ENCODE data around the gene CACHD1.

DNA sequence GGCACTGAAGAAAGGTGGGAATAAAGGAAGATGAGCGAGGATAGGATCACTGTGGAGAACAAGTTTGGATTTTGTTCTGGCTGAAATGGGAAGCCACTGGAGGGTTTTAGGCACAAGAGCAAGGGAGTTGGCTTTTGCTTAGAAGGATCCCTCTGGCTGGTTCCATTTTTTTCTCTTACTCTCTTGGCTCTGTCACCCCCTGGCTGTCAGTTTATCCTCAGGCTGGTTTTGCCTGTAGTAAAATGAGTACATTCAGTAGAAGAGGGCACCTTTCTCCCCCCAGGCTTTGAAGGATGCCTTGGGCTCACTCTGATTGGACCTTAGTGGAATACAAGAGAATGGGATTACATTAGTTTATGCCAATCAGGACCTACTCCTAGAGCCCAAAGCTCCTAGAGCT lies 17.1 kb downstream of the CACHD1 start:
- TF ChIP-seq, protein P1, sequence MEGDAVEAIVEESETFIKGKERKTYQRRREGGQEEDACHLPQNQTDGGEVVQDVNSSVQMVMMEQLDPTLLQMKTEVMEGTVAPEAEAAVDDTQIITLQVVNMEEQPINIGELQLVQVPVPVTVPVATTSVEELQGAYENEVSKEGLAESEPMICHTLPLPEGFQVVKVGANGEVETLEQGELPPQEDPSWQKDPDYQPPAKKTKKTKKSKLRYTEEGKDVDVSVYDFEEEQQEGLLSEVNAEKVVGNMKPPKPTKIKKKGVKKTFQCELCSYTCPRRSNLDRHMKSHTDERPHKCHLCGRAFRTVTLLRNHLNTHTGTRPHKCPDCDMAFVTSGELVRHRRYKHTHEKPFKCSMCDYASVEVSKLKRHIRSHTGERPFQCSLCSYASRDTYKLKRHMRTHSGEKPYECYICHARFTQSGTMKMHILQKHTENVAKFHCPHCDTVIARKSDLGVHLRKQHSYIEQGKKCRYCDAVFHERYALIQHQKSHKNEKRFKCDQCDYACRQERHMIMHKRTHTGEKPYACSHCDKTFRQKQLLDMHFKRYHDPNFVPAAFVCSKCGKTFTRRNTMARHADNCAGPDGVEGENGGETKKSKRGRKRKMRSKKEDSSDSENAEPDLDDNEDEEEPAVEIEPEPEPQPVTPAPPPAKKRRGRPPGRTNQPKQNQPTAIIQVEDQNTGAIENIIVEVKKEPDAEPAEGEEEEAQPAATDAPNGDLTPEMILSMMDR (IDR thresholded peaks at IDR 0.05): no peak
- TF ChIP-seq POLR2A (IDR thresholded peaks at IDR 0.05) (no peak), POLR2AphosphoS5 (IDR thresholded peaks at IDR 0.05) (no peak)
